Activated T-helper 17 cell treated with anti-CD3 and anti-CD28 coated beads, Interleukin-2, amount 50 U/mL, for 72 hours (primary cell): Measurements from ENCODE around the gene PVRIG. TPM values are rescaled to one million over a fixed set of nuclear protein-coding genes. Genes with fewer than 3 reads are reported as not detected.
"Not testable (repeated sequence)": the region's sequence is repeated elsewhere in the genome, so short reads cannot be mapped to it uniquely, and the experiment has no call there.

Source experiments
- ATAC-seq: fragments of 150-1000 bp; cut with Tn5 transposase; replicated peaks from 2 replicates; pipeline ENCODE4 v1.10.0; 2021; ENCODE audit warnings: mild to moderate bottlenecking, moderate library complexity
- H3K27ac Mint-ChIP-seq: one replicate; pipeline ENCODE4 v1.8.0; 2022; ENCODE audit warnings: mixed read lengths
- H3K27me3 Mint-ChIP-seq: one replicate; pipeline ENCODE4 v1.8.0; 2022; ENCODE audit warnings: mixed read lengths
- H3K36me3 Mint-ChIP-seq: one replicate; pipeline ENCODE4 v1.8.0; 2022; ENCODE audit warnings: low read depth, mild to moderate bottlenecking, mixed read lengths
- H3K4me1 Mint-ChIP-seq: one replicate; pipeline ENCODE4 v1.8.0; 2022; ENCODE audit warnings: mixed read lengths
- H3K4me3 Mint-ChIP-seq: one replicate; pipeline ENCODE4 v1.8.0; 2022; ENCODE audit warnings: mild to moderate bottlenecking, mixed read lengths
- H3K9me3 Mint-ChIP-seq: one replicate; pipeline ENCODE4 v1.8.0; 2022; ENCODE audit warnings: mixed read lengths
- total RNA-seq, 2 donors: library from RNA; stranded (reverse); gene quantifications; one replicate each; pipeline ENCODE4 v1.2.3, GENCODE V29; 2022

The PVRIG gene
- total RNA-seq, 2 donors from 2014 or later: 16.1 to 28.5 TPM

GRCh38 chr7:100267648-100268047, 47.9 kb downstream of the PVRIG start:
- Mint-ChIP-seq H3K36me3 (no peaks in the 10 kb centered on the region), H3K27me3 (no peaks in the 10 kb centered on the region), H3K4me1 (peaks cover 5% of the 10 kb centered on the region), H3K4me3 (no peak overlapping the region), H3K9me3 (no peaks in the 10 kb centered on the region), H3K27ac (no peak overlapping the region)
- ATAC-seq: no peak

GRCh38 chr7:100268882-100269281, 49.1 kb downstream of the PVRIG start:
- H3K4me1 Mint-ChIP-seq, H3K36me3 Mint-ChIP-seq, H3K27me3 Mint-ChIP-seq, H3K27ac Mint-ChIP-seq, H3K9me3 Mint-ChIP-seq, ATAC-seq, H3K4me3 Mint-ChIP-seq: not testable (repeated sequence)

DNA sequence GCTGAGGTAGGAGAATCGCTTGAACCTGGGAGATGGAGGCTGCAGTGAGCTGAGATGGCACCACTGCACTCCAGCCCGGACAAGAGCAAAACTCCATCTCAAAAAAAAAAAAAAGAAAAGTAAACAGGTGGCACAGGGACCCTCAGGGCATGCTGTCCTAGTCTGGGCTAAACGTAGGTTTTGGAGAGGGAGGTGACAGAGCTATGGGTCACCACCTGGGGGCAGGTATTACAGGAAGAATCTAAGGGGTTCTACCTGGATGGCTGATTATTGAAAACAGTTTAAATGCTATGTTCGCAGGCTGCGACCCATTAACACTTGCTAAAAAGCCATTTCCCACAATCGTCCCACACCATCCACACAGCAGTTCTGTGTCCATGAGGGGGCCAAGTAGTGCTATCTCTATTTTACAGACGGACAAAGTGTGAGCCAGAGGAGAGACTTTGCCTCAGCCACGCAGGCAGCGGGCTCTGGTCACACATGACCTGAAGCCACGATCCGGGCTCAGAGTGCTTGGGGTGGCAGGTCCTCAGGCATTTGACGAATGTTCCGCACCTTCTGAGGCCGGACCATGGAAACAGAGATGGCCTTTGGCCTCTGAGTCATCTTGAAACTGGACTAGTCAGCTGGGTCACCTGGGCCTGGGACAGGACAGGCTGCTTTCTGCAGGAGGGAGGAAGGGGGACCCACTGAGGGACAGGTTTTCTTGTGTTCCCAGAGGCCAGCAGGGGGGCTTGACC, 49.7 kb downstream of the PVRIG start:
- H3K27ac Mint-ChIP-seq, ATAC-seq, H3K36me3 Mint-ChIP-seq, H3K27me3 Mint-ChIP-seq, H3K4me3 Mint-ChIP-seq, H3K4me1 Mint-ChIP-seq, H3K9me3 Mint-ChIP-seq: not testable (repeated sequence)

DNA sequence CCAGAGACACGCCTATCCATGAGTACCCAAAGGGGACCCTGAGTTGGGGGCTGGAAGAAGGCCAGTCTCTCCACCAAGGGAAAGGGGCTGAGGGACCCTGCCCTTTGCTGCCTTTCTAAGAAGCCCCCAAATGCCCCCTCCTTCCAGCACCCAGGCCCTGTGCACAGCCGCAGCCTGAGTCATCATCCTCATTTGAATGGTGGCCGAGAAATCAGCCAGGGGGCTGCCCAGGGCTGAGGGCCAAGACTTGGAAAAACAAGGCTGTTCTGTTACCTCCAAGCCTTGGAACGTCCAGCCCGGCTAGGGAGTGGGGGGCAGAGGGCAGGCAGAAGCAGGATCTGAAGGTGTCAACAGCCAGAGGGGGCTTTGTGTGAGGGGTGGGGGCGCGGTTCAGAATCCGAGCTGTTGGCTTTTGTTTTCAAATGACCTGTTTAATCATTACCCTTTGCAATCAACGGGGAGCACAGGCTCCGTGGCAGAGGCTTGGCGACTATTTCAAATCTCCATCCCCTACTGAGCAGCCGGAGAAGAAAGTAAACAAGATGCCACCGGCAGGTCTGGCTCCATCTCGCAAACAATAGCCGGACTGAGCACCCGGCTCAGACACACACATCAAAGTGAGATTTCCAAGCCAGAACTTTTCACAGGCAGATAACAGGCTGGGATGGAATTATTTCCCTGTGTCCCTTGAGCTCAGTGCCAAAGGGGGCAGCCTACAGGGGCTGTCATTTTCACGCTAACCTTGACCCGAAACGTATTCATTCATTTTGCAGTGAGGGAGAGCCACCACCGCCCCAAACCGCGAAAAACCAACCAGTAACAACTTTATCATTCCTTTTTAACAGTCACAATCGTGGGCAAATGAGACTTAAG, 50.5 kb downstream of the PVRIG start:
- not testable (repeated sequence) for H3K27me3 Mint-ChIP-seq, ATAC-seq, H3K36me3 Mint-ChIP-seq, H3K4me1 Mint-ChIP-seq, H3K9me3 Mint-ChIP-seq
- H3K4me3 Mint-ChIP-seq: peak overlapping the region; percentile 71
- peak overlapping the region; percentile 66 for H3K27ac Mint-ChIP-seq

Other genes starting within 250 kb of the PVRIG start
- gene AZGP1, start 243.9 kb upstream of the PVRIG start, total RNA-seq: under 1 TPM; 0.19 to 0.43 TPM
- 10 to 100 TPM; 42.2 to 74.6 TPM for gene ZKSCAN1, start 204.4 kb upstream of the PVRIG start, total RNA-seq
- 1 to 10 TPM; 3.7 to 6.5 TPM for gene ZSCAN21, start 170.2 kb upstream of the PVRIG start, total RNA-seq
- gene ZNF3, start 138.2 kb upstream of the PVRIG start, total RNA-seq: 10 to 100 TPM; 16.9 to 17.1 TPM
- 100 to 1,000 TPM in 1 of 2 donors, 10 to 100 TPM in 1; 79.1 to 108 TPM for gene COPS6, start 131.0 kb upstream of the PVRIG start, total RNA-seq
- 100 to 1,000 TPM; 205 to 388 TPM for gene MCM7, start 118.6 kb upstream of the PVRIG start, total RNA-seq
- gene AP4M1, start 118.3 kb upstream of the PVRIG start, total RNA-seq: 10 to 100 TPM in 1 of 2 donors, 1 to 10 TPM in 1; 8.2 to 12.7 TPM
- 10 to 100 TPM; 29.6 to 55.0 TPM for gene TAF6, start 100.6 kb upstream of the PVRIG start, total RNA-seq
- 10 to 100 TPM; 15.0 to 21.6 TPM for gene CNPY4, start 100.3 kb upstream of the PVRIG start, total RNA-seq
- gene MBLAC1, start 93.0 kb upstream of the PVRIG start, total RNA-seq: 1 to 10 TPM; 3.8 to 4.2 TPM
- gene LAMTOR4, start 71.0 kb upstream of the PVRIG start, total RNA-seq: 100 to 1,000 TPM; 129 to 132 TPM
- gene TRAPPC14, start 61.2 kb upstream of the PVRIG start, total RNA-seq: 10 to 100 TPM; 15.4 to 22.1 TPM
- gene GAL3ST4, start 51.3 kb upstream of the PVRIG start, total RNA-seq: 1 to 10 TPM; 1.1 to 3.9 TPM
- gene GPC2, start 42.6 kb upstream of the PVRIG start, total RNA-seq: 1 to 10 TPM; 2.8 to 4.9 TPM
- 10 to 100 TPM in 1 of 2 donors, 1 to 10 TPM in 1; 7.8 to 22.1 TPM for gene STAG3, start 42.0 kb upstream of the PVRIG start, total RNA-seq
- gene SPDYE3, start 87.8 kb downstream of the PVRIG start, total RNA-seq: not detected
- gene PILRB, start 138.2 kb downstream of the PVRIG start, total RNA-seq: 10 to 100 TPM; 36.5 to 63.4 TPM
- 1 to 10 TPM; 2.7 to 7.0 TPM for gene PILRA, start 153.5 kb downstream of the PVRIG start, total RNA-seq
- 1 to 10 TPM; 3.1 to 3.8 TPM for gene ZCWPW1, start 208.8 kb downstream of the PVRIG start, total RNA-seq
- gene MEPCE, start 209.9 kb downstream of the PVRIG start, total RNA-seq: 10 to 100 TPM; 59.5 to 65.2 TPM
- gene PPP1R35, start 216.5 kb downstream of the PVRIG start, total RNA-seq: 10 to 100 TPM; 51.2 to 63.6 TPM
- 10 to 100 TPM in 1 of 2 donors, 1 to 10 TPM in 1; 3.3 to 17.3 TPM for gene SPACDR, start 244.3 kb downstream of the PVRIG start, total RNA-seq